Gastroesophageal sphincter (tissue), 4 donors: ENCODE data around the gene ALDH3A1. TPM values are rescaled to one million over a fixed set of nuclear protein-coding genes. Genes with fewer than 3 reads are reported as not detected.
A peak's percentile ranks its signal among the peaks of the same experiment; 100 is the strongest.
"Not testable (repeated sequence)": the region's sequence is repeated elsewhere in the genome, so short reads cannot be mapped to it uniquely, and the experiment has no call there.

Experiments
- ATAC-seq: fragments of 150-250 bp; one replicate; pipeline ENCODE4 v1.9.1; 2016; ENCODE audit warnings: mild to moderate bottlenecking, moderate library complexity
- H3K27ac ChIP-seq, 4 donors: fragments of 200-600 bp; sonication (generic) in 3 of 4; 1 replicate in 3 of 4; 2 replicates in 1 of 4; pipeline ENCODE4 v1.5.1; 2016 to 2019
- H3K27me3 ChIP-seq: fragments of 200-600 bp; sonication (generic); one replicate; pipeline ENCODE4 v1.5.1; 2019
- H3K36me3 ChIP-seq, 2 donors: fragments of 200-600 bp; sonication (generic); one replicate each; pipeline ENCODE4 v1.5.1; 2019; ENCODE audit warnings: control low read depth in 1 of 2
- H3K4me1 ChIP-seq, 3 donors: fragments of 200-600 bp; sonication (generic); 1 replicate in 2 of 3; 2 replicates in 1 of 3; pipeline ENCODE4 v1.5.1; 2016 to 2019; ENCODE audit warnings: control low read depth in 2 of 3
- H3K4me3 ChIP-seq, 2 donors: fragments of 200-600 bp; sonication (generic); one replicate each; pipeline ENCODE4 v1.5.1; 2019; ENCODE audit warnings: mild to moderate bottlenecking in 1 of 2, moderate library complexity in 1 of 2
- H3K9me3 ChIP-seq, 3 donors: fragments of 200-600 bp; sonication (generic); one replicate each; pipeline ENCODE4 v1.5.1; 2017 to 2019; ENCODE audit warnings: control low read depth in 2 of 3
- EP300 ChIP-seq: sonication (generic); formaldehyde crosslinking; IDR thresholded peaks from one replicate; pipeline ENCODE4 v1.6.1; 2017; ENCODE audit warnings: antibody characterized with exemption, mild to moderate bottlenecking
- POLR2A ChIP-seq, 2 donors: fragments of 450-650 bp; IDR thresholded peaks; one replicate each; pipeline ENCODE4 v1.6.1; 2017; ENCODE audit warnings: antibody characterized with exemption in 2 of 2, mild to moderate bottlenecking in 2 of 2, moderate library complexity in 1 of 2
- POLR2AphosphoS5 ChIP-seq: sonication (generic); formaldehyde crosslinking; IDR thresholded peaks from one replicate; pipeline ENCODE4 v1.6.1; 2017; ENCODE audit warnings: antibody characterized with exemption
- WGBS, 2 donors: methylation state at CpG; one replicate each; pipeline ENCODE4 v1.1.5; 2018; ENCODE audit warnings: low coverage in 1 of 2; 5-methylcytosine and 5-hydroxymethylcytosine counted together
- total RNA-seq, 4 donors: library from RNA; depleted of rRNA; stranded (reverse); fragments of >200 nt; gene quantifications; one replicate each; pipeline ENCODE4 v1.1.0, GENCODE V29; 2016
- TF ChIP-seq, protein P1 (sequence below), 4 experiments: fragments of 200-600 bp in 2 of 4; fragments of 450-650 bp in 2 of 4; sonication (generic) in 1 of 4; IDR thresholded peaks; one replicate each; pipeline ENCODE4 v1.5.1; 2017 to 2019; ENCODE audit warnings: antibody characterized with exemption in 4 of 4, mild to moderate bottlenecking in 2 of 4, moderate library complexity in 2 of 4

Gene ALDH3A1
- total RNA-seq, 4 donors from 2014 or later = 1.6 to 18.8 (median 3.1) TPM

DNA sequence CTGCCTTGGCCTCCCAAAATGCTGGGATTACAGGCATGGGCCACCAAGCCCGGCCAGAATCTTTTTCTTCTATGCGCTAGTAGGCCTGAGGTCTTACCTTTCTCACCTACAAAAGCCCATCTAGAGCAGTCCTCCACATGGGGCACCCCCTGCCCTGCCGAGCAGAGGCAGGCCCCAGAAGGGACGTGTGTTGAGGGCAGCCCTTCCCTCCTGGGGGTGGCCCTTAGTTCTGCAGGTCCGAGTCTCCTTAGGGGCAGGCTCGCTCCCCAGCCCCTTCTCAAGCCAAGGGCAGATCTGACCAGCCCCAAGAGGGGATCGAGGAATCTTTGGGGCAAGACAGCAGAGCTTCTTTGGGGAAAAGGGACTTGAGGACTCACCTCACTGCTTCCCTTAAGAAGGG is 17.9 kb upstream of the ALDH3A1 start:
- no peak for ATAC-seq
- H3K4me1 ChIP-seq = peaks cover 0 to 15% (median 0%) of the 10 kb centered on the region in 3 donors
- H3K4me3 ChIP-seq = no peak overlapping the region
- no peak overlapping the region for H3K27ac ChIP-seq
- peaks cover 0 to 4% of the 10 kb centered on the region in 2 donors for H3K36me3 ChIP-seq
- H3K27me3 ChIP-seq = peaks cover 16% of the 10 kb centered on the region
- TF ChIP-seq POLR2A (IDR thresholded peaks at IDR 0.05) (no peak), POLR2AphosphoS5 (no peak), EP300 (no peak)
- TF ChIP-seq, protein P1, sequence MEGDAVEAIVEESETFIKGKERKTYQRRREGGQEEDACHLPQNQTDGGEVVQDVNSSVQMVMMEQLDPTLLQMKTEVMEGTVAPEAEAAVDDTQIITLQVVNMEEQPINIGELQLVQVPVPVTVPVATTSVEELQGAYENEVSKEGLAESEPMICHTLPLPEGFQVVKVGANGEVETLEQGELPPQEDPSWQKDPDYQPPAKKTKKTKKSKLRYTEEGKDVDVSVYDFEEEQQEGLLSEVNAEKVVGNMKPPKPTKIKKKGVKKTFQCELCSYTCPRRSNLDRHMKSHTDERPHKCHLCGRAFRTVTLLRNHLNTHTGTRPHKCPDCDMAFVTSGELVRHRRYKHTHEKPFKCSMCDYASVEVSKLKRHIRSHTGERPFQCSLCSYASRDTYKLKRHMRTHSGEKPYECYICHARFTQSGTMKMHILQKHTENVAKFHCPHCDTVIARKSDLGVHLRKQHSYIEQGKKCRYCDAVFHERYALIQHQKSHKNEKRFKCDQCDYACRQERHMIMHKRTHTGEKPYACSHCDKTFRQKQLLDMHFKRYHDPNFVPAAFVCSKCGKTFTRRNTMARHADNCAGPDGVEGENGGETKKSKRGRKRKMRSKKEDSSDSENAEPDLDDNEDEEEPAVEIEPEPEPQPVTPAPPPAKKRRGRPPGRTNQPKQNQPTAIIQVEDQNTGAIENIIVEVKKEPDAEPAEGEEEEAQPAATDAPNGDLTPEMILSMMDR (IDR thresholded peaks at IDR 0.05) = no peak
- H3K9me3 ChIP-seq = no peaks in the 10 kb centered on the region
- WGBS, 2 donors = 71% methylated on average over 1 of the region's 7 CpGs; no CpG with 5 or more reads in 1 of the 2 donors

DNA sequence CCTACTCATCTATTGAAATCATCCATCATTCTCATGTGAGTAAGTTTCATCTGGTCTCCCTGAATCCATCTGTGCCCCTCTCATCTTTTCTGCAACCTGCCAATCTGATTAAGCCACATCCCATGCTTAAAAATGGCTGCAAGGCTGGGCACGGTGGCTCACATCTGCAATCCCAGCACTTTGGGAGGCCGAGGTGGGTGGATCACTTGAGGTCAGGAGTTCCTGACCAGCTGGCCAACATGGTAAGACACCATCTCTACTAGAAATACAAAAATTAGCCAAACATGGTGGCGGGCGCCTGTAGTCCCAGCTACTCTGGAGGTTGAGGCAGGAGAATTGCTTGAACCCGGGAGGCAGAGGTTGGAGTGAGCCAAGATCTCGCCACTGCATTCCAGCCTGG is 15.9 kb upstream of the ALDH3A1 start:
- not testable (repeated sequence) for H3K36me3 ChIP-seq, ATAC-seq, H3K9me3 ChIP-seq, H3K27ac ChIP-seq, H3K4me3 ChIP-seq
- Histone ChIP-seq H3K4me1 (peaks cover 0 to 15% (median 0%) of the 10 kb centered on the region in 3 donors), H3K27me3 (peaks cover 16% of the 10 kb centered on the region)
- 94% methylated on average over 4 of the region's 6 CpGs; no CpG with 5 or more reads in 1 of the 2 donors for WGBS, 2 donors

DNA sequence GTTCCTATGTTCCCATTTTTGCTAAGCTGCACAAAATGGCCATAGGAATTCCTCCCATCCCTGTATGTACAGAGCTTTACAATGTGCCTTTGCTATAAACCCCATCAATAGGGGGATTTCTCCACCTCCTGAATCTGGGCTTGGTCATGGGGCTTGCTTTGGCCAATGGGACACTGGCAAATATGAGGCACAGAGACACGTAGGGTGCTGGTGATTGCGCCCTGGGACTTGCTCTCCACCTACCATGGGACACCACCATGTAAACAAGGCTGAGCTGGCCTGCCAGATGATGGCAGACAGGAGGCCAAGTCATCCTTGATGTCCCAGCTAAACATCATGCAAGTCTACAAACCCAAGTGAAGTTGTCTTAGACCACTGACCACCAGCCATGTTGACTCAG is 15.3 kb upstream of the ALDH3A1 start:
- Histone ChIP-seq H3K4me3 (no peak overlapping the region), H3K27ac (no peak overlapping the region), H3K4me1 (peaks cover 0 to 15% (median 0%) of the 10 kb centered on the region in 3 donors), H3K27me3 (peaks cover 16% of the 10 kb centered on the region), H3K36me3 (no peaks in the 10 kb centered on the region), H3K9me3 (no peaks in the 10 kb centered on the region)
- no peak for ATAC-seq
- WGBS, 2 donors = 90% methylated on average over 2 of the region's 2 CpGs; no CpG with 5 or more reads in 1 of the 2 donors
- TF ChIP-seq, protein P1 (IDR thresholded peaks at IDR 0.05) = no peak
- TF ChIP-seq POLR2A (IDR thresholded peaks at IDR 0.05) (no peak), EP300 (no peak), POLR2AphosphoS5 (no peak)

DNA sequence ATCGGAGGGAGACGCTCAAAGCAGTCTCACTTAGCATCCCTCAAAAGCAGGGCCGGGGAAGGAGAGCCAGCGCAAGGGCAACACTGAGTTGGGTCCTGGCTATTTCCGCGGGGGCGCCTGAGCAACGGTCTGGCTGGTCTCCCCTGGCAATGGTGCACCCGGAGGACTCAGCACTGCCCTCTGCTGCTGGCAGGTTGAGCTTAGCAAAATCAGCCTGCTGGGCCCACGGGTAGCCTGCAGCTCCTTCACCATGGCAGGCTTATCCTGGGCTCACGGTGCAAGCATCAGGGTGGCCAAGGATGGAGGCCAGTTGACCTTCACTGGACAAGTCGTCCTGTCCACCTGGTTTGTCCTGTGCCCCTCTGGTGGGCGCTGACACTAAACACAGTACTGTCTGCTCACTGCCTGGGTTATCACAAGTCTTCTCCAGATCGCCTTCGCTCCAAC is 14.4 kb upstream of the ALDH3A1 start:
- TF ChIP-seq, protein P1 (IDR thresholded peaks at IDR 0.05) = peak in 3 of 4 experiments; percentile 62 to 88 (median 81)
- no peak for TF ChIP-seq POLR2A (IDR thresholded peaks at IDR 0.05)
- H3K27me3 ChIP-seq = peaks cover 21% of the 10 kb centered on the region
- no peaks in the 10 kb centered on the region for H3K9me3 ChIP-seq
- H3K4me3 ChIP-seq = no peak overlapping the region
- 51 to 100% methylated on average over 2 to 6 of the region's 15 CpGs for WGBS, 2 donors
- no peak overlapping the region for H3K27ac ChIP-seq
- no peaks in the 10 kb centered on the region for H3K36me3 ChIP-seq
- peaks cover 0 to 15% (median 0%) of the 10 kb centered on the region in 3 donors for H3K4me1 ChIP-seq
- ATAC-seq = peak; percentile 57

DNA sequence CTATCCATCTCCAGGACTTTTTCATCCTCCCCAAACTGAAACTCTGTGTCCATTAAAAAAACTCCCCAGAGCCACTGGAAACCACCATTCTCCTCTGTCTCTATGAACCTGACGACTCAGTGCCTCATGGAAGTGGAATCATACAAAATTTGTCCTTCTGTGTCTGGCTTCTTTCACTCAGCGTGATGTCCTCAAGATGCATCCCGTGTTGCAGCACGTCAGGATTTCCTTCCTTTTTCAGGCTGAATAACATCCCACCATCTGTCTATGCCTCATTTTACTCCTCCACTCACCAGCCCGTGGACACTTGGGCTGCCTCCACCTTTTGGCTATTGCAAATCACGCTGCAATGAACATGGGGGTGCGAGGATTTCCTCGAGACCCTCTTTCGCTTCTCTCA is 12.6 kb upstream of the ALDH3A1 start:
- no peak for ATAC-seq
- no peaks in the 10 kb centered on the region for H3K36me3 ChIP-seq
- peaks cover 0 to 5% (median 0%) of the 10 kb centered on the region in 3 donors for H3K4me1 ChIP-seq
- no peak overlapping the region for H3K4me3 ChIP-seq
- H3K27me3 ChIP-seq = peaks cover 25% of the 10 kb centered on the region
- no peak overlapping the region for H3K27ac ChIP-seq
- WGBS, 2 donors = 56 to 64% methylated on average over 3 to 9 of the region's 9 CpGs
- TF ChIP-seq, protein P1 (IDR thresholded peaks at IDR 0.05) = no peak
- TF ChIP-seq EP300 = no peak
- no peak for TF ChIP-seq POLR2A (IDR thresholded peaks at IDR 0.05)
- TF ChIP-seq POLR2AphosphoS5 = no peak
- no peaks in the 10 kb centered on the region for H3K9me3 ChIP-seq
